T-helper 17 cell (primary cell): ENCODE results near the gene TM9SF2. TPM values are rescaled to one million over a fixed set of nuclear protein-coding genes. Genes with fewer than 3 reads are reported as not detected.

ENCODE experiments used
- ATAC-seq: fragments of 150-1000 bp; cut with Tn5 transposase; 2 replicates; pipeline ENCODE4 v1.10.0; 2021; ENCODE audit warnings: mild to moderate bottlenecking, moderate library complexity
- DNase-seq, 3 donors: peaks; one replicate each; pipeline versions ENCODE4 v3.0.0 to v3.0.0-alpha.2; 2020 to 2021
- H3K9me3 ChIP-seq: one replicate; pipeline ENCODE4 v1.7.0; 2013; ENCODE audit warnings: low read length, mild to moderate bottlenecking; ENCODE audit not compliant: control insufficient read depth, poor library complexity, severe bottlenecking
- H3K27ac Mint-ChIP-seq: one replicate; pipeline ENCODE4 v1.8.0; 2022; ENCODE audit warnings: mild to moderate bottlenecking, moderate library complexity, mixed read lengths
- H3K27me3 Mint-ChIP-seq: one replicate; pipeline ENCODE4 v1.8.0; 2022; ENCODE audit warnings: mixed read lengths
- H3K36me3 Mint-ChIP-seq: one replicate; pipeline ENCODE4 v1.8.0; 2022; ENCODE audit warnings: low read depth, mixed read lengths
- H3K4me1 Mint-ChIP-seq: one replicate; pipeline ENCODE4 v1.8.0; 2022; ENCODE audit warnings: mild to moderate bottlenecking, mixed read lengths
- H3K4me3 Mint-ChIP-seq: one replicate; pipeline ENCODE4 v1.8.0; 2022; ENCODE audit warnings: mild to moderate bottlenecking, moderate library complexity, mixed read lengths
- total RNA-seq, 4 donors: library from RNA in 2 of 4; stranded (reverse) in 2 of 4; gene quantifications; one replicate each; pipeline ENCODE4 v1.2.3 and lab custom pipeline; 2022 to 2026

Gene TM9SF2
- total RNA-seq, 2 donors from 2014 or later, result 42.4 to 50.7 TPM

DNA sequence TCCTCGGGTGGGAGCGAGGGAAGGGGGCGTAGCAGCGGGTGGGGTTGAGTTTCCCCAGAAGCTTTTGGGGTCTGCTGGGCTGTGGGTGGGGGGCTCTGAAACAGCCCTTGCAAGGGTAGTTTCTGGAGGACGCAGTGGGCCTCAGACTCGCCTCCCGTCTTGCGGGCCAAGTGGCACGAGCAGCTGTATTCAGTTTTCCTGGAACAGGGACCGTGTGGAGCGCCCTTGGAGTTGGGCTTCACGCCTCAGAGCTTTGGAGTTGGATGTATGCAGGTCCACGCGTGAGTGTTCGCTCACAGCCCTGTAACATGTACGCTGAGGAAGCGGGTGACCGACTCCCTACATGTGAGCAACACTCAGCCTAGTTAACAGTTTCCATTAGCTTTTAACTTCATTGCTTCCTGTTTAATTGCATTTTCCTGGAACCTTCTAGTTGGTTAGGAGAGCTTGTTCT, 603 bp downstream of the TM9SF2 start:
- Mint-ChIP-seq H3K36me3 (no peaks in the 10 kb centered on the region), H3K27ac (peak overlapping the region; percentile 97), H3K4me1 (peaks cover 56% of the 10 kb centered on the region), H3K27me3 (no peaks in the 10 kb centered on the region), H3K4me3 (peak overlapping the region; percentile 98)
- ATAC-seq (no peak), DNase-seq (no peak)
- H3K9me3 ChIP-seq, result no peaks in the 10 kb centered on the region

DNA sequence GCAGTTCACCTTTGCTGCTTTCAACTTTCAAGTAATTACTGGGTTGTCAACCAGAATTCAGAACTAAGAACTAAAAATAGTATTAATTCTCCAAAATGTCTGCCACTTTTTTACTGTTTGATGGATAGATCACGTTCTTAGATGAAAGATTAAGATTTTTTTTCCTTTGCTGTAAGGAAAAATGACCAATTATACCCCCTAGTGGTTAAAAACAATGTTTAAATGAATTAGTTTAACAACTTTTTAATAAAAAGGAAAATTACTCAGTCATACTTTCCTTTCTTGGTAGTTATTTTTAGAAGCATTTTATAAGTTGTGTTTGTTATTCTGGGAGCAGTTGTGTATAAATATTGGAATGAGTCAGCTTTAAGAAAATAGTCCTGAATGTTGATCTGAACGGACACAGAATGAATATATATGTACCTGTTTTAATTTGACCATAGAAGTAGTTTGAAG, 4.6 kb downstream of the TM9SF2 start:
- peak overlapping the region; percentile 15 for H3K4me3 Mint-ChIP-seq

DNA sequence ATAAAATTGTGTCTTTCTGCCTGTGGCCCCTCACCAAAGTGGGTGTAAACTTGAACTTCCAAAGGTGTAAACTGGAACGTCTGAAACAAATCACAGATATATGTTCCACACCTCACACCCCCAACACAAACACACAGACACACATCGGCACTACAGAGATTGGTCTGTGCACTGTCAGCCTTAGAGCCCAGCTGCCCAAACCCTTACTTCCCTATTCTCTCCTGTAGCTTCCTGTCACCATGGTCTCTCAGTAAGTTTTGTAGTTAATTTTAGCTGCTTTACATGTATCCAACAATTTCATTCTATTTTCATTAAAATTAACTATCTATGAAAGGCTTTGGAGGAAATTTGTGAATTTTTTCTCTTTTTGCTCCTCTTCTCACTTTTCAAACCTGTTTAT, 5.4 kb downstream of the TM9SF2 start:
- Mint-ChIP-seq H3K4me3 (peak overlapping the region; percentile 56), H3K27ac (peak overlapping the region; percentile 72), H3K27me3 (no peaks in the 10 kb centered on the region), H3K4me1 (peaks cover 49% of the 10 kb centered on the region), H3K36me3 (peaks cover 5% of the 10 kb centered on the region)
- DNase-seq (no peak), ATAC-seq (peak; percentile 44)
- no peaks in the 10 kb centered on the region for H3K9me3 ChIP-seq

More for the DNA sequence above, 4.6 kb downstream of the TM9SF2 start:
- Mint-ChIP-seq H3K36me3 (peaks cover 5% of the 10 kb centered on the region), H3K27ac (peak overlapping the region; percentile 72), H3K4me1 (peaks cover 44% of the 10 kb centered on the region), H3K27me3 (no peaks in the 10 kb centered on the region)
- no peak for ATAC-seq
- DNase-seq, result no peak
- H3K9me3 ChIP-seq, result no peaks in the 10 kb centered on the region

DNA sequence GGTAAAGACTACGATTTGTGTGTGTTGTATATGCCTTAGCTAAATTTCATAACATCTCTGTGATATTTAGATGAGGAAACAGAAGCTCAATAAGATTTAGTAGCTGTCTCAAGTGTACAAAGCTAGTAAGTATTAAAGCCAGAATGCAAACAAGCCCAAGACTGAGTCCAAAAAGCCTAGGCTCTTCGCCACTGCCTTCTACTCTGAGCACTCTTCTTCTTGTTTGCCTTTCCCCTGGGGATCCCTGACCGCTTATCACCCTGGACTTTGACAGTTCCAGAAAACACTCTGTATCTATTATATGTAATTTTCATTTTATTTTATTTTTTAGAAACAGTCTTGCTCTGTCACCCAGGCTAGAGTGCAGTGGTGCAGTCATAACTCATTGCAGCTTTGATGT, 5.8 kb downstream of the TM9SF2 start:
- peak overlapping the region; percentile 56 for H3K4me3 Mint-ChIP-seq
- H3K36me3 Mint-ChIP-seq, result peaks cover 5% of the 10 kb centered on the region
- no peaks in the 10 kb centered on the region for H3K9me3 ChIP-seq
- H3K4me1 Mint-ChIP-seq, result peaks cover 50% of the 10 kb centered on the region
- H3K27ac Mint-ChIP-seq, result peak overlapping the region; percentile 72
- H3K27me3 Mint-ChIP-seq, result no peaks in the 10 kb centered on the region
- DNase-seq (no peak), ATAC-seq (no peak)

DNA sequence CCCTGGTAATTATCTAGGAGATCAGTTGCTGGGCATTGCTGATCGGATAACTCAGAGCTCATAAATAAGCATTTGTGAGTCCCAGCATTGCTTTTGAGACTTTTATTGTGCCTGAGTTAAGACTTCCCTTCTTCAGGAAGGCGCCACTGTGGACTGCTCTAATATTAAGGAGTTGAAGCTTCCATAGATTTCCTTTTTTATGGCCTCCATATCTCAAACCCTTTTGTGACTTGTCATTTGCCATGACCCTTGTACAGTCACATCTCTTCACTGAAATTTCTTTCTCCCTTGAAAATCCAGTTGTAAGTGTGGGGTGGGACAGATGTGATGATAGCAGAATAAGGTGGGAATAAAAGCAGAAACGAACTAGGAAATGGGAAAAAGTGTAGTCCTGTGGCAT, 6.3 kb downstream of the TM9SF2 start:
- Mint-ChIP-seq H3K27me3 (no peaks in the 10 kb centered on the region), H3K36me3 (peaks cover 5% of the 10 kb centered on the region), H3K4me1 (peaks cover 50% of the 10 kb centered on the region), H3K4me3 (no peak overlapping the region), H3K27ac (no peak overlapping the region)
- H3K9me3 ChIP-seq, result no peaks in the 10 kb centered on the region
- DNase-seq (no peak), ATAC-seq (no peak)

DNA sequence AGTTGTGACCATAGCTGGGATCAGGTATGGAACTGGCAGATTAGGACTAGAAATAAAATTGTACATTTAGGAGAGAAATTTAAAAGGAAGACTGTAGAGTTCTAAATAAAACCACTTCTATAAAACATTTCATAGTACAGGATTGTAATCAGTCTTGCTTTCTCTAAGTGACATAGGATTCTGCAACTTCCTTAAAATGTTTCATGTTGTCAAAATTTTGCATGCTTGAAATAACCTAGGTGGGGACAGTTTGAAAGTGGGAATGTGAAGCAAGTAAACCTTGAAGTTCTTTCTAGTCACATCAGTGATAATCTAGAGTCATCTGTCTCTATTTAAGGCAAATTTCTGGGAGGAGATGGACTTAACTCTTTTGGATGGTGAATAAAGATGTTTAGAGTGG, 6.7 kb downstream of the TM9SF2 start:
- H3K9me3 ChIP-seq, result no peaks in the 10 kb centered on the region
- H3K36me3 Mint-ChIP-seq, result peaks cover 5% of the 10 kb centered on the region
- peaks cover 54% of the 10 kb centered on the region for H3K4me1 Mint-ChIP-seq
- no peak for DNase-seq
- no peak for ATAC-seq
- no peaks in the 10 kb centered on the region for H3K27me3 Mint-ChIP-seq
- no peak overlapping the region for H3K4me3 Mint-ChIP-seq
- H3K27ac Mint-ChIP-seq, result no peak overlapping the region

DNA sequence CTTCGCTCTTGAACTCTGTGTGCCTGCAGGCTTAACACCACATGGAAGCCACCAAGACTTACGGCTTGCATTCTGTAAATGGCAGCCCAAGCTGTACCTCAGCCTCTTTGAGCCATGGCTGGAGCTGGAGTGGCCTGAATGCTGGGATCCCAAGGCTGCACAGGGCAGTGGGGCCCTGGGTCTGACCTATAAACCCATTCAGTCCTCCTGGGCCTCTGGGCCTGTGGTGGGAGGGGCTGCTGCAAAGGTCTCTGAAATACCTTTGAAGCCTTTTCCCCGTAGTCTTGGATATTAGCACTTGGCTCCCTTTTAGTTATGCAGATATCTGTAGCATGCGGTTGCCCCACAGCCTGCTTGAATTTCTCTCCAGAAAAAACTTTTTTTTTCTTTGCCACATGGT, 8.2 kb downstream of the TM9SF2 start:
- Mint-ChIP-seq H3K4me3 (no peak overlapping the region), H3K4me1 (peaks cover 56% of the 10 kb centered on the region), H3K36me3 (peaks cover 5% of the 10 kb centered on the region), H3K27ac (no peak overlapping the region), H3K27me3 (no peaks in the 10 kb centered on the region)
- H3K9me3 ChIP-seq, result no peaks in the 10 kb centered on the region
- DNase-seq (no peak), ATAC-seq (no peak)

DNA sequence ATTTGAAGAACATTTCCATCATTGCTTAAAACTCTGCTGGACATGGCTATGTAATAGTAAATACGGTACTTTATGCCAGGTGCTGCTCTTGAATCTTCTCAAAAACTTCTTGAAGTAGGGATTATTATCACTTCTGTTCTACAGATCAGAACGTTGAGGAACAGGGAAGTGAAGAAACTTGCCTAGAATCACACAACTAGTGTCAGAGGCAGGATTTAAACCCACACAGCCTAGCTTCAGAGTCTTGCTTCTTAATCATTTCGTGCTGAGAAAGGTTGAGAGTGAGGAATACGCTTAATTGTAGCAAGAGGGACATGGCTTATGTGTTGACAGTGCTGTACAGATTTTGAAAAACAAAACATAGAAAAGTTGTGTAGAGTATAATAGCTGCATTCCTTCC, 13.5 kb downstream of the TM9SF2 start:
- ATAC-seq (no peak), DNase-seq (no peak)
- H3K36me3 Mint-ChIP-seq, result peaks cover 2% of the 10 kb centered on the region
- H3K27ac Mint-ChIP-seq, result no peak overlapping the region
- H3K4me1 Mint-ChIP-seq, result peaks cover 40% of the 10 kb centered on the region
- H3K27me3 Mint-ChIP-seq, result no peaks in the 10 kb centered on the region
- no peak overlapping the region for H3K4me3 Mint-ChIP-seq
- no peaks in the 10 kb centered on the region for H3K9me3 ChIP-seq

DNA sequence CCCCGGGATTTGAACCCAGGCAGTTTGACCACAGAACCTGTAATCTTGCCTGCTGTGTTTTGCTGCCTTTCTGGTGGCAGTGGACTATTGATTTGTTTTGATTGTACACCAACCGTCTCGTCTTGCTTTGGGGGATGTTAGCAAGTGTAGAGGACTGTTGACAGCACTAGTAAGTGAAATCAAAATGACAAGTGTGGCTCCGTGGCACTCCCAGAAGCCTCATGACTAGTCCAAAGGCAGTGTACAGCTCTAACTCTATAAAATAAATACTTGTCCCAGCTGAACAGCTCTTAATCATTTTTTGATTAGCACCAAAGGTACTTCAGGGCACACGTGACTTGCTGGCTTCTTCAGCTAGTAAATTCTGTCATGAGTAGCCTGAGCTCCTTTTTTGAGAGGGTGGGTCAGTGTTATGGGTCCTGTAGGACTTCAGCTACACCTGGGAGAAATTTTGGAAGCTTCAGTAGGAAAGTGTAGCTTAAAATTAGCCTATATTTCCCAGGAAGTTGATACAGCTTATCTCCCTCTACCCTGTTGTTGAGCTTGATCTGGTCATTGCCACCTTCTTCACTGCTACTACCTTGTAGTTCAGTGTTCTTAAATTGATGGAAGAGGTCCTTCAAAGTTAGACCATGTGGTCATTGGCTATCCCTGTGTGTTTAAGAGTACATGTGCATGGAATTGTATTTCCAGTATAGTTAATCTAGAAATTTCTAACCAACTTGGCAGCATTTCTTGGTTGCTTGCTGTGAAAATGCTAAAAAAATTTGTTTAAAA, 15.1 kb downstream of the TM9SF2 start:
- Mint-ChIP-seq H3K27ac (peak overlapping the region; percentile 24), H3K36me3 (peaks cover 2% of the 10 kb centered on the region), H3K4me1 (peaks cover 32% of the 10 kb centered on the region), H3K4me3 (no peak overlapping the region), H3K27me3 (no peaks in the 10 kb centered on the region)
- H3K9me3 ChIP-seq, result no peaks in the 10 kb centered on the region
- ATAC-seq, result no peak
- no peak for DNase-seq

DNA sequence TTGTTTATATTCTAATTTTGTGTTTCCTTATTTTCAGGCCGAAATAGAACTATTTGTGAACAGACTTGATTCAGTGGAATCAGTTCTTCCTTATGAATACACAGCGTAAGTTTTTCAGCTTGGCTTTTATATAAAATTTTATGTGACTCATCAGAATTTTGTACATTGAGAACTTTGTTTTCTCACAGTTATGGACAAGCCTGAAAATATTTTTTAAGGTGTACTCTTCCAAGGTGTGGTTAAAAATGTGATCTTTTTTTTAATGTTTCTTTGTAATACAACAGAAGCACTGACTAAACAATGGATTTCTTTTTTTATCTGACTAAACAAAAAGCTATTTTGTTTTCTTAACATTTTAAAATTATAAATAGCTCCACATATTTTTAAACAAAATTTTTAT, 16.3 kb downstream of the TM9SF2 start:
- Mint-ChIP-seq H3K36me3 (peaks cover 3% of the 10 kb centered on the region), H3K27me3 (no peaks in the 10 kb centered on the region), H3K27ac (no peak overlapping the region), H3K4me1 (peaks cover 24% of the 10 kb centered on the region), H3K4me3 (no peak overlapping the region)
- no peak for DNase-seq
- no peak for ATAC-seq
- H3K9me3 ChIP-seq, result no peaks in the 10 kb centered on the region

DNA sequence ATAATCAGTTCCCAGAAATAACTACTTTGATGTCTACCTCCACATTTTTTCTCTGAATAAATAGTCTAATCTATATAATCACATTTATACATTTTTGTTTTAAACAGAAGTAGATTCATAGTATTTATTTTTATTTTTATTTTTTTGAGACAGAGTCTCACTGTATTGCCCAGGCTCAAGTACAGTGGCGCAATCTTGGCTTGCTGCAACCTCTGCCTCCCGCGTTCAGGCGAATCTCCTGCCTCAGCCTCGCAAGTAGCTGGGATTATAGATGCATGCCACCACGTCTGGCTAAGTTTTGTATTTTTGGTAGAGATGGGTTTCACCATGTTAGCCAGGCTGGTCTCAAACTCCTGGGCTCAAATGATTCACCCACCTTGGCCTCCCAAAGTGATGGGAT, 16.7 kb downstream of the TM9SF2 start:
- Mint-ChIP-seq H3K4me1 (peaks cover 20% of the 10 kb centered on the region), H3K27ac (no peak overlapping the region), H3K4me3 (no peak overlapping the region), H3K27me3 (no peaks in the 10 kb centered on the region), H3K36me3 (peaks cover 3% of the 10 kb centered on the region)
- H3K9me3 ChIP-seq, result no peaks in the 10 kb centered on the region
- no peak for ATAC-seq
- no peak for DNase-seq

DNA sequence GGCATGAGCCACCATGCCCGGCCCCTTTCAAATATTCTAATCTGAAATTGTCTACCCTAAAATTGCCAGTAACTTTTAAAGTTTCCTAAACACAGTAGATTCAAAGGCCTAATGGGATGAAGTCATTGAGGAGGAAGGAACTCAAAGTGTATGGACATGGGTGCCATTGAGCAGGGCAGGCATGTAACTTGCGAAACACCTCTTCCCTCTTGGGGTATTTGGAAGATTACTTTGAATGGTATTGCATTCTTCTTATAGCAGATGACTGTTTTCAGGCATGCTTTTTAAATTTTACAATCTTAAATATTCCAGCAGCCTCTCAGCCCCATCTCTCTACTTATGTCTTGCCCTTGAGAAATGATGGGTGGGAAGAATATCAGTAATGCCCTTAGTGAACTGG, 21.0 kb downstream of the TM9SF2 start:
- H3K4me1 Mint-ChIP-seq, result peaks cover 39% of the 10 kb centered on the region
- no peaks in the 10 kb centered on the region for H3K27me3 Mint-ChIP-seq
- DNase-seq (no peak), ATAC-seq (no peak)
- H3K4me3 Mint-ChIP-seq, result no peak overlapping the region
- H3K9me3 ChIP-seq, result no peaks in the 10 kb centered on the region
- H3K36me3 Mint-ChIP-seq, result peaks cover 33% of the 10 kb centered on the region
- peak overlapping the region; percentile 43 for H3K27ac Mint-ChIP-seq

DNA sequence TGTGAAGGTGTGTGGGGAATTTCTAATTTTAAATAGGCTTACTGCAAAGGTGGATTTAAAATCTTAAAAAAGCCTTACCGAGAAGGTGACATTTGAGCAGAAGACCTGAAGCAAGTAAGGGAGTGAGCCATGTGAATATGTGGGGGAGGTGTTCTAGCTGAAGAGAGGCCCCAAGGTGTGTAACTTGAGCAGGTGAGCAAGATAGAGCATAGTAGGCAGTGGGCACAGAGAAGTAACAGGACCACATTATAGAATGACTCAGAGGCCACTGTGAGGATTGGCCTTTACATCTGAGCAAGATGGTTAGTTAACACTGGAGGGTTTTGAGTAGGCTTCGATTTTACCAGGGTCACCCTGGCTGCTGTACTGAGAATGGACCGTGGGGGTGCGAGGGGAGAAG, 22.6 kb downstream of the TM9SF2 start:
- no peaks in the 10 kb centered on the region for H3K9me3 ChIP-seq
- no peak for ATAC-seq
- H3K4me3 Mint-ChIP-seq, result no peak overlapping the region
- peak overlapping the region; percentile 81 for H3K27ac Mint-ChIP-seq
- peaks cover 33% of the 10 kb centered on the region for H3K36me3 Mint-ChIP-seq
- no peak for DNase-seq
- H3K4me1 Mint-ChIP-seq, result peaks cover 43% of the 10 kb centered on the region
- no peaks in the 10 kb centered on the region for H3K27me3 Mint-ChIP-seq

DNA sequence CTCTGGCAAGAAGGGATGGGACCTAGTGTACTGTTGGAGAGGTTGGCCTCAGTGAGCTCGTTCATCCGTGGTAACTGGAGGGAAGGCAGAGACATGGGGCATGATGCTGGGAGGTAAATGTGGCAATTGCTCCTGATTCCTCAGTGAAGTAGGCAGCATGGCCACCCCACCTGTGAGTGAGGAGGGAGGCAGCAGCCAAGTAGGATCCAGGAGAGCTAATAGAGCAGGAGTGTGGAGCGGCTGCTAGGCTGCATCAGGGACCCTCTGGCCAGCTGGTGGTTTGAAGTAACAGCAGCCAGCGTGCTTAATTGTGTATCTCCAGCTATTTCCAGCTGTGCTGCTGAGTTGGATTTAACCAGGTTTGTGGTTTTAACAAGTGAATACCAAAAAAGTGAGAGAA, 24.7 kb downstream of the TM9SF2 start:
- H3K9me3 ChIP-seq, result no peaks in the 10 kb centered on the region
- Mint-ChIP-seq H3K27ac (peak overlapping the region; percentile 81), H3K4me3 (no peak overlapping the region), H3K36me3 (peaks cover 33% of the 10 kb centered on the region), H3K4me1 (peaks cover 43% of the 10 kb centered on the region), H3K27me3 (no peaks in the 10 kb centered on the region)
- ATAC-seq (no peak), DNase-seq (no peak)
